GM12873 (cell line): Measurements from ENCODE around the gene ERBB4.
A peak's percentile ranks its signal among the peaks of the same experiment; 100 is the strongest.

ENCODE experiments used
- CTCF ChIP-seq: IDR thresholded peaks from 2 replicates; pipeline ENCODE4 v1.5.1; 2012; ENCODE audit warnings: low read depth, mild to moderate bottlenecking, moderate library complexity, low read length, control low read depth; ENCODE audit not compliant: insufficient read depth; ENCODE audit errors: missing control alignments

The ERBB4 gene

DNA sequence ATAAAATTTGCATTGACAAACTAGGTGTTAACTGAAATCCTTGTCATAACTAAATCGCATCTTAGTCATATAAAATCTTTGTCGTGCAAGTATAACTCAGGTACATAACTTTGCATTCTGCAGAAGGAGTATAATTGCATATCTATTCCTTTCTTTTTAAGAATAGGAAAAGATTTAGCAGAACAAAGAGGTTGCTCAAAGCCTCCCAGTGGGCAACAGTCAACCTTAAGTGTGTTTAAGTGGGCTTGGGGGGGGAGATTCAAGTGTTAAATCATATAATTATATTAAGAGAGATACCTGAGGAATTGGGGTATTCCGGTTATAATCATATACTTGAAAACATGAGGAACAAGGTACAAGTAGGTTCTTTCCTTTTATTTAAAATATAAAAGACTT, 1068.9 kb downstream of the ERBB4 start:
- no peak for TF ChIP-seq CTCF

DNA sequence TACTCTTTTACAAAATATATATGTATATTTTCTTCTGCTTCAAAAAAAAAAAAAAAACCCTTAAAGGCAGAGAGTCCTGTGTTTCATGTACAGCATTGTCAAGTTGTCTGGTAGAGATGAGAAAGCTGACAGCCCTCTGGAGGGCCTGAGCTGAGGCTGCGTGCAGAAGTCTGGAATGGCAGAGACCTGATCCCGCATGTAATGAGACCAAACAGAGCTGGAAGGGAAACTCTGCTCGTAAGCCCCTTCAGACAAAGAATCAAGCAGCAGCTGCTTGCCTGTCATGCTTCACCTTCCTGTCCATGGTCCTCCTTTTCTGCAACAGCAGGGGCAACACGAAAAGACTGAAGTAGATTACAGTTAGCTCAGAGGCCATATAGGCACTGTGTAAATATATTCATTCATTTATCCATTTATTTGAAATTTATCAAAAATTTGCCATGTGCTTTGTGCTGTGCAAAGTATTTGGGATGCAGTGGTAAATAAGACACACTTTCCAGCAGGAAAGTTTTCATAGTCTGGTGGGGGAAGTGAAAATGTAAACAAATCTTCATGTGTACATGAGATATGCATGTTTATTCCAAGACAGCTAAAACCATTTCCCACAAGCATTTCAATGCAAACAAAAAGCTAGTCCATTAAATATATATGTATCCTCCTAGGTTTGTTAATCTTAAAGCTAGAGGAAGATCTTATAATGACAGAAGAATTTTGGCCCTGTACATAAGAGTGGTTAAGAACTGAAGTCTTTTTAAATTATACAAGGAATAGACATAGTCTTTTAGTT, 1069.5 kb downstream of the ERBB4 start:
- no peak for TF ChIP-seq CTCF

DNA sequence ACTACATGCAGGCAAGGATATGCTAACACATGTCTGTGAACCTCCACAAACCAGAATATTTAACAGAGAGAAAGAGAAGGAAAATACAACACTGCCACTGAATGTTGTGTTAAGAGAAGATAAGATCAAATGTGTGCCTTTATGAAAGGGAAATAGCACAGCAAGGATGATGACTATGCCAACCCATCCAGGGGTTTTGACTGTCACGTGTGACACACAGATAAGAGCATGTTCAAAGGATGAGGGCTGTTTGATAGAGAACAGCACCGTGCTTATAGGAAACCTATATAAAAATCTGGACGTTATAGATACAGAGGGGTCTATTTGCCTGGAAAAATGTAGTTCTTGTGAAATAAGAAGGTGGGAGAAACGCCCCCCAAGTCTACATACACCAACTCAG, 1070.4 kb downstream of the ERBB4 start:
- TF ChIP-seq CTCF: no peak

DNA sequence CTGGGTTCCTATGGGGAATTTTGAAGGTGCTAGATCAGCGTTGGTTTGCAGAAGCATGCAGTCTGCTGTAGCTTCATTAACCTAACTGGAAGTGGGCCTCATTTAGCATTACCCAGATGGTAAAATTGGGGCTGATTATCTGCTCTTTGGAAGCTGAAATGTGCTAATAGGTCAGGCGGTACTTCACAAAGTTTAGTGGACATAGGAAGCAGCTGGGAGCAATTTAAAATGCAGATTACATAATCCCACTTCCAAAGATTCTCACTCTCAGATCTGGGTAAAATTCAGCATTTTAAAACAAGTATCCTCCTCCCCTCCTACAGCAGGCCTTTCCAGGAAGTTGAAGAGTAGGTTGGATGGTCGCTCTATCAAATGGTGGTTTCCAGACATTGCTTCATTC, 1075.2 kb downstream of the ERBB4 start:
- no peak for TF ChIP-seq CTCF

GRCh38 chr2:211458974-211459373, 1079.6 kb downstream of the ERBB4 start:
- no peak for TF ChIP-seq CTCF

- TF ChIP-seq CTCF: no peak
Measured at GRCh38 chr2:211457325-211457724, 1081.3 kb downstream of the ERBB4 start.

DNA sequence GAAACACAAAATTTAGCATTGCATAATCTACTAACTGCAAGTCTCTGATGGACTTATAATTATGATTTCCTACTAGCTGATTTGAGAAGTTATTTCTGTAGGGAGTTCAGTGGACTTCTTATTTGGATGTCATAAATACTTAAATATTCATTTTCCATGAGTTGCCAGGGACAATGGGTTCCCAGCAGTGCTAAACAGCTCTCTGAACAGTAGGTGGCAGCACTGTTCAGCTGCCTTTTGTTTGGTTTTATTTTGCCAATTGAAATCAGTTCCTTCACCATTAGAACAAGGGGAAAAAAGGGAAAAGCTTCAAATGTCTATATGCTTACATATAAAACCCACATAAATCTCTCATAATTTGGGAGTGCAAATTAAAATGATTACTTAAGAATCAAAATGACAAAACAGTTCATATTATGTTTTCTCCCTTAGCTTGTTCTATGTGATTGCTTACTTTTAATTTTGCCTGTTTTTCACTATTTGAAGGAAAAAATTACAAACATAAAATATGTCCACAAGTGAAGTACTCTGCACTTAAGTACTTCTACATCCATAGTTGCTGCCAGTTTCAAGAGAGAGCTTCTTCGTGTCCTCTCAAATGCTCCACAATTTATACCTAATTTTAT, 1083.3 kb downstream of the ERBB4 start:
- TF ChIP-seq CTCF: peak; percentile 86
